H1 (cell line): ENCODE results near the gene SNX30. TPM values are rescaled to one million over a fixed set of nuclear protein-coding genes. Genes with fewer than 3 reads are reported as not detected.

Experiments used
- CTCF ChIA-PET: fragments of 300-600 bp; sonication (Branson Sonifier 250); formaldehyde crosslinking; loops from one replicate; lab custom pipeline; 2021; ENCODE audit not compliant: partially characterized antibody; lab: Charles Lee
- POLR2A ChIA-PET: fragments of 300-600 bp; sonication (Branson Sonifier 250); formaldehyde crosslinking; loops from one replicate; lab custom pipeline; 2021; ENCODE audit warnings: inconsistent platforms; ENCODE audit not compliant: partially characterized antibody; lab: Charles Lee
- DNase-seq, 2 experiments: peaks; one replicate each; pipeline versions ENCODE4 v3.0.0 to v3.0.0-alpha.2; 2010 to 2022; ENCODE audit warnings: low spot score in 2 of 2, low read depth in 1 of 2, mixed read lengths in 1 of 2
- FAIRE-seq: peaks from 2 replicates; lab custom pipeline; 2011; peaks lifted over from hg19 to GRCh38; lab: Jason Lieb, UNC
- H2AFZ ChIP-seq: 2 replicates; pipeline ENCODE4 v1.8.1; 2012; ENCODE audit warnings: low read length, inconsistent platforms
- H2AK5ac ChIP-seq: 2 replicates; pipeline ENCODE4 v1.6.1; 2013; ENCODE audit warnings: low read depth, low read length
- H2BK120ac ChIP-seq: replicated peaks from 2 replicates; pipeline ENCODE3; 2013; ENCODE audit warnings: low read depth, low read length, inconsistent platforms
- H2BK12ac ChIP-seq: 2 replicates; pipeline ENCODE4 v1.6.1; 2013; ENCODE audit warnings: low read depth, low read length
- H2BK15ac ChIP-seq: 2 replicates; pipeline ENCODE4 v1.6.1; 2013; ENCODE audit warnings: low read length
- H2BK20ac ChIP-seq: 2 replicates; pipeline ENCODE4 v1.6.1; 2013; ENCODE audit warnings: low read length
- H2BK5ac ChIP-seq: 2 replicates; pipeline ENCODE4 v1.6.1; 2013; ENCODE audit warnings: low read depth, low read length
- H3K14ac ChIP-seq: 2 replicates; pipeline ENCODE4 v1.6.1; 2013; ENCODE audit warnings: inconsistent platforms; ENCODE audit not compliant: insufficient read length
- H3K18ac ChIP-seq: 2 replicates; pipeline ENCODE4 v1.6.1; 2013; ENCODE audit warnings: low read length; ENCODE audit errors: extremely low read depth
- H3K23ac ChIP-seq: 2 replicates; pipeline ENCODE4 v1.6.1; 2013; ENCODE audit warnings: inconsistent platforms; ENCODE audit not compliant: insufficient read length
- H3K23me2 ChIP-seq: 2 replicates; pipeline ENCODE4 v1.6.1; 2013; ENCODE audit warnings: low read depth, low read length
- H3K27ac ChIP-seq: 2 replicates; pipeline ENCODE4 v1.6.1; 2011; ENCODE audit warnings: low read depth, low read length, inconsistent platforms
- H3K27me3 ChIP-seq, 4 experiments: replicated peaks in 1 of 4; 1 replicate in 1 of 4; 2 replicates in 3 of 4; pipeline versions ENCODE4 v1.6.1 to v1.8.1; 2011 to 2013; ENCODE audit warnings: low read length in 3 of 4, mild to moderate bottlenecking in 3 of 4, inconsistent platforms in 2 of 4, mixed read lengths in 2 of 4, moderate library complexity in 1 of 4; ENCODE audit not compliant: control insufficient read depth in 3 of 4, insufficient read depth in 3 of 4; ENCODE audit errors: extremely low read depth in 1 of 4
- H3K36me3 ChIP-seq, 4 experiments: 2 replicates each; pipeline versions ENCODE4 v1.6.1 to v1.8.1; 2011 to 2013; ENCODE audit warnings: mild to moderate bottlenecking in 4 of 4, low read length in 3 of 4, moderate library complexity in 2 of 4, control low read depth in 1 of 4, inconsistent platforms in 1 of 4; ENCODE audit not compliant: insufficient read depth in 4 of 4, control insufficient read depth in 2 of 4
- H3K4ac ChIP-seq: replicated peaks from 2 replicates; pipeline ENCODE3; 2013; ENCODE audit warnings: low read length, low read depth, mixed read lengths, inconsistent platforms; ENCODE audit not compliant: insufficient read length
- H3K4me1 ChIP-seq, 4 experiments: replicated peaks in 1 of 4; 1 replicate in 1 of 4; 2 replicates in 3 of 4; pipeline versions ENCODE4 v1.6.1 to v1.8.1; 2011 to 2013; ENCODE audit warnings: low read length in 3 of 4, inconsistent platforms in 2 of 4, mixed read lengths in 1 of 4; ENCODE audit not compliant: insufficient read depth in 4 of 4, control insufficient read depth in 3 of 4
- H3K4me2 ChIP-seq, 2 experiments: 2 replicates each; pipeline versions ENCODE4 v1.6.1 to v1.8.1; 2011 to 2013; ENCODE audit warnings: low read depth in 2 of 2, low read length in 2 of 2, control low read depth in 1 of 2, inconsistent platforms in 1 of 2, mild to moderate bottlenecking in 1 of 2; ENCODE audit not compliant: insufficient read depth in 1 of 2
- H3K4me3 ChIP-seq, 4 experiments: fragments of 200-600, 300-600 bp in 1 of 4; sonication (generic), shearing (Covaris generic), sonication (Bioruptor Twin) in 1 of 4; 2 replicates each; pipeline versions ENCODE4 v1.5.1 to v1.8.1; 2011 to 2016; ENCODE audit warnings: low read length in 4 of 4, low read depth in 3 of 4, control low read depth in 2 of 4, inconsistent platforms in 2 of 4, mild to moderate bottlenecking in 2 of 4, mixed read lengths in 1 of 4, moderate library complexity in 1 of 4; ENCODE audit not compliant: insufficient read depth in 2 of 4; ENCODE audit errors: extremely low read depth in 1 of 4
- H3K56ac ChIP-seq: replicated peaks from 2 replicates; pipeline ENCODE3; 2013; ENCODE audit warnings: low read depth, mild to moderate bottlenecking, mixed read lengths, low read length, inconsistent platforms; ENCODE audit not compliant: insufficient read length
- H3K79me1 ChIP-seq: 2 replicates; pipeline ENCODE4 v1.6.1; 2013; ENCODE audit warnings: low read depth, low read length, control low read depth
- H3K79me2 ChIP-seq, 2 experiments: 2 replicates each; pipeline versions ENCODE4 v1.6.1 to v1.8.1; 2012 to 2013; ENCODE audit warnings: low read length in 2 of 2, mild to moderate bottlenecking in 2 of 2, inconsistent platforms in 1 of 2; ENCODE audit not compliant: insufficient read depth in 2 of 2, control insufficient read depth in 1 of 2
- H3K9ac ChIP-seq, 4 experiments: replicated peaks in 1 of 4; 1 replicate in 1 of 4; 2 replicates in 3 of 4; pipeline versions ENCODE4 v1.6.1 to v1.8.1; 2011 to 2013; ENCODE audit warnings: low read depth in 3 of 4, low read length in 3 of 4, control low read depth in 2 of 4, mild to moderate bottlenecking in 2 of 4, moderate library complexity in 2 of 4, inconsistent platforms in 1 of 4; ENCODE audit errors: extremely low read depth in 1 of 4
- H3K9me3 ChIP-seq, 2 experiments: 2 replicates each; pipeline versions ENCODE4 v1.6.1 to v1.8.1; 2012 to 2013; ENCODE audit warnings: mild to moderate bottlenecking in 2 of 2, moderate library complexity in 2 of 2, control low read depth in 1 of 2, inconsistent platforms in 1 of 2, low read depth in 1 of 2, low read length in 1 of 2, mixed read lengths in 1 of 2; ENCODE audit not compliant: insufficient read depth in 2 of 2
- H4K20me1 ChIP-seq, 2 experiments: replicated peaks in 1 of 2; 2 replicates each; pipeline versions ENCODE3 to v1.8.1; 2011 to 2013; ENCODE audit warnings: inconsistent platforms in 2 of 2, low read length in 2 of 2, mild to moderate bottlenecking in 1 of 2; ENCODE audit not compliant: insufficient read depth in 2 of 2, control insufficient read depth in 1 of 2
- H4K5ac ChIP-seq: 2 replicates; pipeline ENCODE4 v1.6.1; 2013; ENCODE audit warnings: low read length, low read depth, mixed read lengths, inconsistent platforms; ENCODE audit not compliant: insufficient read length
- H4K8ac ChIP-seq: 2 replicates; pipeline ENCODE4 v1.8.0; 2013; ENCODE audit warnings: mild to moderate bottlenecking, moderate library complexity, low read length, inconsistent platforms; ENCODE audit not compliant: insufficient read depth; ENCODE audit errors: extremely low read depth
- H4K91ac ChIP-seq: replicated peaks from 2 replicates; pipeline ENCODE3; 2013; ENCODE audit warnings: low read length, mixed read lengths, inconsistent platforms; ENCODE audit not compliant: insufficient read length
- BACH1 ChIP-seq: IDR thresholded peaks from 2 replicates; pipeline ENCODE4 v1.6.1; 2012; ENCODE audit warnings: low read length, improper control_type of control experiment
- CBX8 ChIP-seq: fragments of 300-800, 300-1000 bp; sonication (generic); IDR thresholded peaks from 2 replicates; pipeline ENCODE4 v1.7.1; 2016; ENCODE audit warnings: low read depth, low read length, borderline replicate concordance
- CREB1 ChIP-seq: IDR thresholded peaks from 2 replicates; pipeline ENCODE4 v1.6.1; 2012; ENCODE audit warnings: inconsistent platforms
- JUN ChIP-seq: IDR thresholded peaks from 2 replicates; pipeline ENCODE4 v1.6.1; 2011; ENCODE audit warnings: low read depth, mild to moderate bottlenecking, improper control_type of control experiment, low read length
- MAFK ChIP-seq: IDR thresholded peaks from 2 replicates; pipeline ENCODE4 v1.6.1; 2012; ENCODE audit warnings: low read depth, mild to moderate bottlenecking, improper control_type of control experiment, low read length
- POLR2A ChIP-seq, 2 experiments: IDR thresholded peaks; 1 replicate in 1 of 2; 2 replicates in 1 of 2; pipeline ENCODE4 v1.6.1; 2011; ENCODE audit warnings: low read depth in 2 of 2, low read length in 2 of 2, mild to moderate bottlenecking in 2 of 2; ENCODE audit errors: control extremely low read depth in 1 of 2
- WGBS, 2 experiments: shearing (Covaris generic) in 1 of 2; methylation state at CpG; one replicate each; pipeline versions ENCODE4 v1.1.6 to v1.1.7; 2013 to 2015; ENCODE audit warnings: low lambda C conversion rate in 2 of 2, mixed read lengths in 2 of 2, inconsistent platforms in 1 of 2, low coverage in 1 of 2, missing lambda C conversion rate in 1 of 2; ENCODE audit not compliant: insufficient replicate concordance in 2 of 2, insufficient coverage in 1 of 2, insufficient read length in 1 of 2; ENCODE audit errors: extremely low coverage in 1 of 2, missing lambda C conversion rate in 1 of 2; 5-methylcytosine and 5-hydroxymethylcytosine counted together
- polyA plus RNA-seq, 7 experiments: library from polyadenylated mRNA; depleted of rRNA in 3 of 7; stranded (reverse) in 5 of 7; unstranded in 2 of 7; fragments of >200 nt in 5 of 7; fragments of 200-250 nt in 2 of 7; gene quantifications; 1 replicate in 5 of 7; 2 replicates in 1 of 7; 4 replicates in 1 of 7; pipeline versions ENCODE4 v1.2.1 to v1.2.3, GENCODE V29; 2011 to 2013; ENCODE audit warnings: missing spikeins in 2 of 7, mixed read lengths in 2 of 7
- total RNA-seq: library from RNA; stranded (reverse); fragmentation: NEBNext Ultra II Directional; extraction: Animal tissue kit (Norgen Biotek cat#: 25700); gene quantifications from 2 replicates; pipeline ENCODE4 v1.2.1, GENCODE V29; 2021

Gene SNX30
- total and polyA plus RNA-seq, 2 of the 8 experiments (the other 6 are each of a cell fraction or from before 2014, with no cell fraction given) = 4.0 to 12.2 TPM

- no peak overlapping the region for H3K56ac ChIP-seq
- H3K4me3 ChIP-seq = no peak overlapping the region
- peaks cover 0 to 6% (median 0%) of the 10 kb centered on the region in 4 experiments; a peak in 1 of 8 replicates for H3K36me3 ChIP-seq
- H3K27ac ChIP-seq = no peak overlapping the region
- H3K14ac ChIP-seq = no peak overlapping the region
- no peak overlapping the region for H4K5ac ChIP-seq
- 0 out of 4 replicates have a peak, but pooled peaks cover 4 to 6% of the 10 kb centered on the region in 2 experiments for H3K79me2 ChIP-seq
- no peaks in the 10 kb centered on the region for H3K9me3 ChIP-seq
- DNase-seq (no peak), FAIRE-seq (no peak)
- no peak overlapping the region for H4K8ac ChIP-seq
- ChIA-PET POLR2A (no interaction called here), CTCF (interaction anchor here (2.3 kb wide), 1 partner anchor 10 kb away, joined by 12 read pairs; no protein-coding TSS in a partner anchor)
- H3K23ac ChIP-seq = no peak overlapping the region
- H2AFZ ChIP-seq = no peak overlapping the region
- H4K20me1 ChIP-seq = no peaks in the 10 kb centered on the region
- peak overlapping the region in 1 of 2 experiments; percentile 42; a peak in 1 of 4 replicates for H3K4me2 ChIP-seq
- no peaks in the 10 kb centered on the region for H3K27me3 ChIP-seq
- peaks cover 0 to 7% (median 4%) of the 10 kb centered on the region in 4 experiments; a peak in 5 of 7 replicates for H3K4me1 ChIP-seq
- 76% methylated on average over 6 of the region's 6 CpGs; no CpG with 5 or more reads in 1 of the 2 experiments for WGBS, 2 experiments
- no peak overlapping the region for H4K91ac ChIP-seq
- no peak overlapping the region for H3K9ac ChIP-seq
- no peak overlapping the region; the same call in 1 of the 2 replicates for H2BK5ac ChIP-seq
- H3K18ac ChIP-seq = no peak overlapping the region
- H2BK12ac ChIP-seq = no peak overlapping the region
- no peak overlapping the region for H2BK120ac ChIP-seq
- no peak overlapping the region for H2AK5ac ChIP-seq
- peak overlapping the region; percentile 2 for H3K4ac ChIP-seq
- H3K79me1 ChIP-seq = no peaks in the 10 kb centered on the region; the same call in 1 of the 2 replicates
- H2BK15ac ChIP-seq = no peak overlapping the region
- no peak overlapping the region for H2BK20ac ChIP-seq
- peaks cover 2% of the 10 kb centered on the region; the same call in 1 of the 2 replicates for H3K23me2 ChIP-seq
- TF ChIP-seq MAFK = no peak
- no peak for TF ChIP-seq POLR2A (IDR thresholded peaks at IDR 0.05; ENCODE audit: control extremely low read depth in 1 of 2, low read depth in 2 of 2, low read length in 2 of 2)
- no peak for TF ChIP-seq BACH1
- TF ChIP-seq JUN = no peak
- TF ChIP-seq CREB1 = no peak
- no peak for TF ChIP-seq CBX8
These were observed 59.3 kb downstream of the SNX30 start for GRCh38 chr9:112809906-112810305.
